Measurements from ENCODE around the gene SP7.
A peak's percentile ranks its signal among the peaks of the same experiment; 100 is the strongest.

The SP7 gene

DNA sequence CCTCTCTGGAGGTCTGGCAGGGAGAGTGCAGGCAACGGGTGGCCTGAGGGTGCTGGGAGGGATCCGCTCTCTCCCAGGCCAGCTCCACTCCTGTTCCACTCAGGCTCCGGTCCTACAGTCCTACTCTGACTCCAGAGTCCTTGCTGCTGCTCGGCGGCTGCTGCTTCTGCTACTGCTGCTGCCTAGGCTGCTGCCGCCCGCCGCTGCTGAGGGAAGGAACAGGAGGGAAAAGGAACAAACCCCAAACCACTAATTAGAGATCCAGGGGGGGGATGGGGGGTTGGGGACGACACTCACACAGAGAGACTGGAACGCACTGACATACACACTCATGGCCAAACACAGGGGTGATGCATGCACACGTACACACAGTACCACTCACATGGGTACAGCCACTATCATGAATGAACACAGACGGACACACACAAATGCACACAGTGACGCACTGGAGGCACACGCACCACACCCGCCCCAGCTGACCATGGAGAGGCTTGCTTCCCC, at the start of gene SP7:
Gene SP7 (minus strand): TSS at position 174 of the 501 bp plus-strand sequence. CDS start 708 bp downstream, outside the sequence.
- no peak for DNase-seq (ENCODE audit: low read depth)
- TF ChIP-seq CTCF (IDR thresholded peaks at IDR 0.05; ENCODE audit: low read length, missing control alignments): no peak
- H3K4me3 ChIP-seq (replicated peaks; ENCODE audit: low read depth, low read length): no peak within 1 kb of the TSS

DNA sequence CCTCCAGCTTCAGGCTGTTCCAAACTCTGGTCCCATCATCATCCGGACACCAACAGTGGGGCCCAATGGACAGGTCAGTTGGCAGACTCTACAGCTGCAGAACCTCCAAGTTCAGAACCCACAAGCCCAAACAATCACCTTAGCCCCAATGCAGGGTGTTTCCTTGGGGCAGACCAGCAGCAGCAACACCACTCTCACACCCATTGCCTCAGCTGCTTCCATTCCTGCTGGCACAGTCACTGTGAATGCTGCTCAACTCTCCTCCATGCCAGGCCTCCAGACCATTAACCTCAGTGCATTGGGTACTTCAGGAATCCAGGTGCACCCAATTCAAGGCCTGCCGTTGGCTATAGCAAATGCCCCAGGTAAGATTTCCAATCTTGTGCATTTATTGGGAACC, 47.1 kb upstream of the SP7 start:
- peak overlapping the region; percentile 31 for H3K4me3 ChIP-seq (replicated peaks; ENCODE audit: low read depth, low read length)
- TF ChIP-seq CTCF (IDR thresholded peaks at IDR 0.05; ENCODE audit: low read length, missing control alignments): no peak
- DNase-seq (ENCODE audit: low read depth): no peak

GRCh38 chr12:53381731-53382630, 45.8 kb upstream of the SP7 start:
- peak; percentile 49 for TF ChIP-seq CTCF (IDR thresholded peaks at IDR 0.05; ENCODE audit: low read length, missing control alignments)
- peak; percentile 80 for DNase-seq (ENCODE audit: low read depth)
- H3K4me3 ChIP-seq (replicated peaks; ENCODE audit: low read depth, low read length): peak overlapping the region; percentile 48

GRCh38 chr12:53380794-53381730, 44.9 kb upstream of the SP7 start:
- H3K4me3 ChIP-seq (replicated peaks; ENCODE audit: low read depth, low read length): peak overlapping the region; percentile 48
- DNase-seq (ENCODE audit: low read depth): peak; percentile 61
- no peak for TF ChIP-seq CTCF (IDR thresholded peaks at IDR 0.05; ENCODE audit: low read length, missing control alignments)

GRCh38 chr12:53380104-53380793, 44.1 kb upstream of the SP7 start, which contains the start of gene SP1:
SP1 (plus strand) TSS chr12:53380176; CDS start chr12:53380292, 116 bp downstream.
- no peak for TF ChIP-seq CTCF (IDR thresholded peaks at IDR 0.05; ENCODE audit: low read length, missing control alignments)
- DNase-seq (ENCODE audit: low read depth): peak; percentile 95
- H3K4me3 ChIP-seq (replicated peaks; ENCODE audit: low read depth, low read length): peak within 1 kb of the TSS; percentile 54

All from fibroblast of pulmonary artery (primary cell).